GM19099 (cell line): ENCODE measurements around the gene LHX2.

ENCODE experiments used
- POLR2A ChIP-seq: IDR thresholded peaks from 3 replicates; pipeline ENCODE4 v1.6.1; 2011; ENCODE audit warnings: low read depth; ENCODE audit not compliant: insufficient read length; ENCODE audit errors: extremely low read depth

LHX2 gene

GRCh38 chr9:124007565-124008302 is 3.8 kb upstream of the LHX2 start:
- TF ChIP-seq POLR2A: no peak

- no peak for TF ChIP-seq POLR2A
Measured at GRCh38 chr9:124008303-124008693, 3.3 kb upstream of the LHX2 start.

- TF ChIP-seq POLR2A: no peak
Measured at GRCh38 chr9:124008694-124009530, 2.7 kb upstream of the LHX2 start.

- no peak for TF ChIP-seq POLR2A
Measured at GRCh38 chr9:124009531-124010217, 1.9 kb upstream of the LHX2 start.

GRCh38 chr9:124010303-124010664 is 1.3 kb upstream of the LHX2 start:
- no peak for TF ChIP-seq POLR2A

- no peak for TF ChIP-seq POLR2A
Measured at GRCh38 chr9:124010665-124011321, 775 bp upstream of the LHX2 start.

- TF ChIP-seq POLR2A: no peak
Measured at GRCh38 chr9:124012368-124013301, 1.1 kb downstream of the LHX2 start.

GRCh38 chr9:124013309-124014210 is 2.0 kb downstream of the LHX2 start:
- TF ChIP-seq POLR2A: no peak

GRCh38 chr9:124014211-124014955 is 2.8 kb downstream of the LHX2 start:
- no peak for TF ChIP-seq POLR2A

- TF ChIP-seq POLR2A: no peak
Measured at GRCh38 chr9:124014956-124015660, 3.5 kb downstream of the LHX2 start.

- TF ChIP-seq POLR2A: no peak
Measured at GRCh38 chr9:124015661-124016131, 4.1 kb downstream of the LHX2 start.
